Cortex of kidney (tissue), 1 donor: ENCODE measurements around the gene CDK11A.
"Not testable (repeated sequence)": the region's sequence is repeated elsewhere in the genome, so short reads cannot be mapped to it uniquely, and the experiment has no call there.

Experiments
- DNase-seq: peaks from one replicate; lab custom pipeline; 2025; lab: John Stamatoyannopoulos, UW

The CDK11A gene

DNA sequence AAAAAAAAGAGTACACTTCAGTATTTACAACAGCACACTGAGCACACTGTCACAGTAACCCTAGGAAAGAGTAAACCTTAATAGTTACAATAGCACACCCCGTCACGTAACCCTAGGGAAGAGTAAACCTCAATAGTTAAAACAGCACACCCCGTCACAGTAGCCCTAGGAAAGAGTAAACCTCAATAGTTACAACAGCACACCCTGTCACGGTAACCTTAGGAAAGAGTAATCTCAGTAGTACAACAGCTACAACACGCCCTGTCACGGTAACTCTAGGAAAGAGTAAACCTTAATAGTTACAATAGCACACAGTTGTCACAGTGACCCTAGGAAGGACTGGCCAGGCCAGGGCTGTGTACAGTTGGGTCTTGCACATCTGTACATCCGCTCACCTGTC, 3.0 kb downstream of the CDK11A start:
- DNase-seq: no peak

DNA sequence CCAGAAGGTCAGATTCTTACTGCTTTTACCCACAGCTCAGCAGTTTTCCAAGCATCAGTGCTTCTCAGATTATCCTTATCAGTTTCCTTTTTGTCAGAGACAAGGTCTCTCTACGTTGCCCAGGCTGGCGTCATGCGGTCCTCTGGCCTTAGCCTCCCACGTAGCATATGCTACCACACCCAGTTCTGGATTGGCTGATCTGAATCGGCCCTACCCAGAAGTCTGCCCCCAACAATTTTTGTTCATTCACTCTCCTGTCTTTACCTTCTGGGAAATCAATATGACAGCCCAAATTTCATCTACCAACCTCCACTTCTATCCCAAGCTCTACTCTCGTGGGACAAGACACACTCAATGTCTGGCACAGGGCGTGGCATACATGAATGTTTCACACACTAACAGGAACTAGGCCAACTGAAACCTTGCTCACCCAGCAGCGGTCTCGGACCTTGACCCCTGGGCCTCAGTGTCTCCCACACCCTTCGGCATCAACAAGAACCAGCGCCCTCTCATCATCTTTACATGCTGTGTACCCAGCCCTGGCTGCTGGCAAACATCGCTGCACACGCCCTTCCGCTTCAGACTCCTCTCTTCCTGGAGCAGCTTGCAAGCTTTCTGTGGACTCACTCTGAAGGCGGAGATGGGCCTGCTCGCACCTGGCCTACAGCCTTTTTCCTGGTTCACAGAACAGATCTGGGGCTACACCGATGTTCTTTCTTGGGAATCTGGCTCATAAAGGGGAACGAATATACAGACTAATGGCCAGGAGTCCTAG, 8.9 kb downstream of the CDK11A start:
- DNase-seq: not testable (repeated sequence)

DNA sequence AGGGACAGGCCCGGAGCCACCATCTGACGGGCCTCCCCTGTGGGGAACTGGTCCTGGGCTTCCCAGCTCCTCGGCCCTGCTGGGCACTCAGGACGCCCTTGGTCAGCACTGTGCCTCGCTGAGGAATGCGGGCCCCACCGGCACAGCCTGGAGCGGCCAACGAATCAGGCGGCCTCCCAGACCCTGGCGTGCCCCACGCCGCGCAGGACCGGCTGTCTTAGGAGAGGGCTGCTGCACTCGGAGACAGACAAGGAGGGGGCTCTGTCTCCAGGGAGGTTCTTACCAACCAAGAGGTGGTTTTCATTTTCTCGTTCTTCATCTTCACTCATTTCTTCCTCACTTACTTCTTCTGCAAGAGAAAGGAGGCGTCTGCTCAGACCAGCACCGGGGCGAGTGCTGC, 16.3 kb downstream of the CDK11A start:
- DNase-seq: not testable (repeated sequence)

GRCh38 chr1:1707241-1707640, 16.9 kb downstream of the CDK11A start:
- DNase-seq: not testable (repeated sequence)

DNA sequence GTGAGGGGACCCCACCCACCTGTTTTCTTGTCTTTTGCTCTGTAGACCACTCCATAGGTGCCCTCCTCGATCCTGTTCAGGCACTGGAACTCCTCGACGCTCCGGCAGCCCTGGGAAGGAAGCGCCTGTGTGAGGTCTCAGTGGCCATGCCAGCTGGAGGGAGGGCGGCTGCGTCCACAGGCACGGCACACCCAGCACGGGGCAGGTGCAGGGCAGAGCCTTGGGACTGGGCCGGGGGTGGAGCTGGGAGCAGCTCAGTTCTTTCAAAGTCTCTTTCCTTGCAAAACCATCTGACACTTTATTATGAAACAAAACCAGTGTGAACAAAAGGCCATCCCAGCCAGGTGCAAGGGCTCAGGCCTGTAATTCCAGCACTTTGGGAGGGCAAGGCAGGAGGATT, 18.5 kb downstream of the CDK11A start:
- not testable (repeated sequence) for DNase-seq

- DNase-seq: not testable (repeated sequence)
Measured at GRCh38 chr1:1704284-1704957, 19.7 kb downstream of the CDK11A start.

DNA sequence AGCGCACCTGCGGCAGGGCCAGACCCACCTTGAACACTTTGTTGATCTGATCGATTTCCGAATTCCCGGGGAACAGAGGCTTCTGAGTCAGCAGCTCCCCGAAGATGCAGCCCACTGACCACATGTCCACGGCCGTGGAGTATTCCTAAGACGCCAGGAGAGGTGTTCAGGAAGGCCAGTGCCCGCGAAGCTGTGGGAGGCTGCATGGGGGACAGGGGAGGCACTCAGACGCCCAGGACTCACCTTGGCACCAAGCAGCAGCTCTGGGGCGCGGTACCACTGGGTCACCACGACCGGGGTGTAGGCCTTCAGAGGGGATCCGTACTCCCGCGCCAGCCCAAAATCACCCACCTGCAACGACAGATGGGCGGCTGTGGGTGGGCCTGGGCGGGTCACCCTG, 20.4 kb downstream of the CDK11A start:
- DNase-seq: no peak

DNA sequence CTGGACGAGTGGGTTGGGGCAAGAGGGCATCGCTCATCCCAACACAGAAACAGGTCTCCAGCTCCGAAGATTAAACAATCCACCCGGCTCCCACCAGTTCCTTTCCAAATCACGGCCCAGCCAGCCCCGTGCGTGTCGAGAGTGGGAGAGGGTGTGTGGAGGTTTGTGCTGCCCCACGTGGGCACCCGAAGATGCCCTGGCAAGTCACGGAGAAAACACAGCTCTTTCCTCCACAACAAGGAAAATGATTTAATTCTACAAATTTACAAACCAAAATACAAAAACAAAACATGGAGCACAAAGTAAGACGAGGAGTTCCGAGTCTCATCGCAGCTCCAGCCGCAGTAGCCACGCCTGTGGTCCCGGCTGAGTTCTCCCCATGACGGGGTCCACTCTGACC, 21.7 kb downstream of the CDK11A start:
- not testable (repeated sequence) for DNase-seq

GRCh38 chr1:1700557-1700956, 23.6 kb downstream of the CDK11A start:
- not testable (repeated sequence) for DNase-seq

- not testable (repeated sequence) for DNase-seq
Measured at GRCh38 chr1:1700067-1700466, 24.1 kb downstream of the CDK11A start.

DNA sequence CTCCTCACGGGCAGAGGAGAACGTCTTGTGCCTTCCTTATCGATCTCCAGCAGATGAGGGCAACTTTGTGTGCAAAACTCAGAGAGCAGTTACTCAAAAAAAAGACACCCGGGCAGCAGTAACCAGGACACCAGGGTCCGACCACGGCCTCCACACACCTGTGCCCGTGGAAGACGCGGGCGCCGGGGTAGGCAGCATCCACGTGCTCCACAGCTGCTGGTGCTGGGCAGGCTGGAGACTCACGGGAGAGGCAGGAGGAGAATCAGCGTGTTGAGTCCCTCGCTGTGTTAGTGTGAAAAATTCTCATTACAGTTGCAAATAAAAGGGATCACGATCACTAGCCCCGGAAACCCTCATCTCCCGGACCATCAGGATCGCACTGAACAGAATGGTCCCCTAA, 25.1 kb downstream of the CDK11A start:
- DNase-seq: not testable (repeated sequence)

GRCh38 chr1:1697358-1698183, 26.6 kb downstream of the CDK11A start:
- DNase-seq: not testable (repeated sequence)

GRCh38 chr1:1696431-1697357, 27.5 kb downstream of the CDK11A start:
- not testable (repeated sequence) for DNase-seq

GRCh38 chr1:1692714-1693647, 31.2 kb downstream of the CDK11A start, which contains the start of gene SLC35E2B:
TSS of gene SLC35E2B (minus strand) at chr1:1692795. CDS start at chr1:1676699, 16,096 bp downstream.
- DNase-seq: not testable (repeated sequence)

GRCh38 chr1:1692324-1692713, 31.8 kb downstream of the CDK11A start:
- not testable (repeated sequence) for DNase-seq

GRCh38 chr1:1691443-1691842, 32.7 kb downstream of the CDK11A start:
- not testable (repeated sequence) for DNase-seq

- not testable (repeated sequence) for DNase-seq
Measured at GRCh38 chr1:1689526-1689925, 34.6 kb downstream of the CDK11A start.

DNA sequence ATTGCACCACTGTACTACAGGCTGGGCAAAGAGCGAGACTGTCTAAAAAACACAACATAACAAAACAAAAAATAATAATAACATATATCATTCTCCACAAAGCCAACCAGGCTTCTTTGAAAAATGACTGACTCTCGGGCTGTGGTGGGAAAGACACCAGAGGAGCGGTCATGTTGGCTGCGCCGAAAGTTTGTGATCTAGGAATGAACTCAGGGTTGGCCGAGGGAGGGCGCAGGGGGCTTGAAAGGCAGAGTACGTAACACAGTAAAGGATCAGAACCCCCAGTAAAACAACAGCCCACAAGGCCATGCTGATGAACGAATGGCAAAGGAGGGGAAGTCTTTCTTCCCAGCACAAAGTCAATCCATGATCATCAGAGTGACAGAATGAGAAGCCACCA, 36.3 kb downstream of the CDK11A start:
- no peak for DNase-seq

GRCh38 chr1:1684031-1684681, 40.0 kb downstream of the CDK11A start:
- DNase-seq: no peak
